Amniotic epithelial cell (primary cell): ENCODE measurements around the gene LIPJ.

ENCODE experiments used
- DNase-seq: peaks from one replicate; pipeline ENCODE4 v3.0.0-alpha.2; 2010; ENCODE audit warnings: low read depth

LIPJ gene

GRCh38 chr10:88586462-88586861 lies at the start of gene LIPJ:
TSS of gene LIPJ (plus strand) at chr10:88586762. CDS start at chr10:88590688, 3,926 bp downstream.
- no peak for DNase-seq

GRCh38 chr10:88537322-88537721 lies 49.2 kb upstream of the LIPJ start:
- no peak for DNase-seq

GRCh38 chr10:88538048-88538447 lies 48.5 kb upstream of the LIPJ start:
- peak; percentile 98 for DNase-seq

GRCh38 chr10:88540351-88540750 lies 46.2 kb upstream of the LIPJ start:
- DNase-seq: no peak

- DNase-seq: no peak
These were observed 45.4 kb upstream of the LIPJ start for GRCh38 chr10:88541116-88541626.

GRCh38 chr10:88542522-88542921 lies 44.0 kb upstream of the LIPJ start:
- DNase-seq: peak; percentile 51

- peak; percentile 34 for DNase-seq
These were observed 42.3 kb upstream of the LIPJ start for GRCh38 chr10:88544140-88544870.

GRCh38 chr10:88545359-88545758 lies 41.2 kb upstream of the LIPJ start:
- DNase-seq: no peak

GRCh38 chr10:88546497-88546896 lies 40.1 kb upstream of the LIPJ start:
- DNase-seq: no peak

- no peak for DNase-seq
These were observed 35.3 kb upstream of the LIPJ start for GRCh38 chr10:88551246-88551645.

GRCh38 chr10:88553116-88553752 lies 33.3 kb upstream of the LIPJ start:
- DNase-seq: peak; percentile 90

- peak; percentile 29 for DNase-seq
These were observed 31.2 kb upstream of the LIPJ start for GRCh38 chr10:88555190-88555908.

- no peak for DNase-seq
These were observed 29.3 kb upstream of the LIPJ start for GRCh38 chr10:88557256-88557655.

- peak; percentile 62 for DNase-seq
These were observed 28.9 kb upstream of the LIPJ start for GRCh38 chr10:88557658-88558057.

GRCh38 chr10:88562152-88562551 lies 24.4 kb upstream of the LIPJ start:
- no peak for DNase-seq

- peak; percentile 48 for DNase-seq
These were observed 21.5 kb upstream of the LIPJ start for GRCh38 chr10:88565072-88565471.

GRCh38 chr10:88582411-88582805 lies 4.2 kb upstream of the LIPJ start:
- DNase-seq: peak; percentile 3

- peak; percentile 55 for DNase-seq
These were observed 3.6 kb upstream of the LIPJ start, which contains the start of gene RNLS for GRCh38 chr10:88582806-88583583. TSS of gene RNLS (minus strand) at chr10:88583318.

- no peak for DNase-seq
These were observed 3.0 kb upstream of the LIPJ start for GRCh38 chr10:88583584-88583957.

GRCh38 chr10:88592381-88592780 lies 5.8 kb downstream of the LIPJ start:
- DNase-seq: no peak

GRCh38 chr10:88592906-88593305 lies 6.3 kb downstream of the LIPJ start:
- DNase-seq: no peak

GRCh38 chr10:88594482-88594881 lies 7.9 kb downstream of the LIPJ start:
- DNase-seq: no peak
